Fibroblast of skin of back (primary cell): Measurements from ENCODE around the gene SERTAD2.

ENCODE experiments used
- DNase-seq: peaks from one replicate; pipeline ENCODE4 v3.0.0-alpha.2; 2013

Gene SERTAD2

GRCh38 chr2:64607381-64608304 is 46.1 kb downstream of the SERTAD2 start:
- DNase-seq = no peak

- DNase-seq = peak; percentile 57
Measured at GRCh38 chr2:64606479-64607363, 47.0 kb downstream of the SERTAD2 start.

GRCh38 chr2:64605991-64606478 is 47.7 kb downstream of the SERTAD2 start:
- DNase-seq = no peak

- peak; percentile 72 for DNase-seq
Measured at GRCh38 chr2:64605026-64605471, 48.7 kb downstream of the SERTAD2 start.

GRCh38 chr2:64604155-64604554 is 49.6 kb downstream of the SERTAD2 start:
- DNase-seq = no peak

- DNase-seq = no peak
Measured at GRCh38 chr2:64602436-64602835, 51.3 kb downstream of the SERTAD2 start.

GRCh38 chr2:64601785-64602391 is 51.8 kb downstream of the SERTAD2 start:
- DNase-seq = no peak

- DNase-seq = no peak
Measured at GRCh38 chr2:64601034-64601754, 52.5 kb downstream of the SERTAD2 start.

- DNase-seq = no peak
Measured at GRCh38 chr2:64599469-64599868, 54.2 kb downstream of the SERTAD2 start.

GRCh38 chr2:64598226-64598625 is 55.5 kb downstream of the SERTAD2 start:
- no peak for DNase-seq

- DNase-seq = peak; percentile 41
Measured at GRCh38 chr2:64595397-64596176, 58.1 kb downstream of the SERTAD2 start.

- DNase-seq = peak; percentile 93
Measured at GRCh38 chr2:64594226-64594989, 59.3 kb downstream of the SERTAD2 start.

- DNase-seq = no peak
Measured at GRCh38 chr2:64593035-64593655, 60.6 kb downstream of the SERTAD2 start.

GRCh38 chr2:64591188-64591587 is 62.5 kb downstream of the SERTAD2 start:
- DNase-seq = no peak

GRCh38 chr2:64587561-64587960 is 66.2 kb downstream of the SERTAD2 start:
- no peak for DNase-seq

- DNase-seq = peak; percentile 70
Measured at GRCh38 chr2:64586883-64587481, 66.7 kb downstream of the SERTAD2 start.

GRCh38 chr2:64586054-64586453 is 67.7 kb downstream of the SERTAD2 start:
- DNase-seq = no peak

GRCh38 chr2:64582774-64583340 is 70.9 kb downstream of the SERTAD2 start:
- DNase-seq = no peak
